A549 (cell line): ENCODE results near the gene PYCARD.

ENCODE experiments used
- CTCF ChIP-seq: fragments of >200 bp; sonication (Bioruptor Twin); formaldehyde crosslinking; IDR thresholded peaks from 3 replicates; pipeline ENCODE4 v1.5.1; 2016
- EP300 ChIP-seq, 2 experiments: fragments of >200 bp; sonication (Bioruptor Twin); formaldehyde crosslinking; IDR thresholded peaks; 2 replicates in 1 of 2; 3 replicates in 1 of 2; pipeline ENCODE4 v1.6.1; 2016 to 2017
- HMGXB4 ChIP-seq: fragments of 250-450 bp; sonication (Bioruptor Pico); IDR thresholded peaks from 2 replicates; pipeline ENCODE4 v1.5.0; 2021; ENCODE audit warnings: mild to moderate bottlenecking, moderate library complexity, borderline replicate concordance
- MAZ ChIP-seq: fragments of 150-350 bp; IDR thresholded peaks from 2 replicates; pipeline ENCODE4 v1.6.1; 2014; ENCODE audit warnings: antibody characterized with exemption, low read depth, low read length, borderline replicate concordance

- no peak for TF ChIP-seq CTCF
- TF ChIP-seq HMGXB4 = no peak
- TF ChIP-seq EP300 (IDR thresholded peaks at IDR 0.05) = no peak
- TF ChIP-seq MAZ = no peak
Observed at GRCh38 chr16:31167315-31167714, 35.2 kb downstream of the PYCARD start.
